ENCODE results near the gene SMIM44.
"Not testable (repeated sequence)": the region's sequence is repeated elsewhere in the genome, so short reads cannot be mapped to it uniquely, and the experiment has no call there.

Gene SMIM44

DNA sequence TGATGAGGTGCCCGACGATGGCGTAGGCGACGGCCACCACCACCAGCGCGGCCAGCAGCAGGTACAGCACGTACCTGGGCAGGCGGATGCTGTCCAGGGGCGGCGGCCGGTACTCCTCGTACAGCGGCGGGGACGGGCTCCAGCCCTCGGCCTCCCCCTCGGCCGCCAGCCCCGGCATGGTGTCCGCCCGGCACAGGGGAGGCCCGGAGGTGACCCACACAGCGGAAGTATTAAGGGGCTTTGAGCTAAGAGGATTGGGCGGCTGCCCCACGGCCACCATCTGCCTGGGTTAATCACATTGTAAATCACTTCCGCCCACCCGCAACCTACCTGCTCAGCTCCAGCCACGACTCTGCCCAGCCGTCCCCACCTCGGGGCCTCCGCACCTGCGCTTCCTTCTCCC, at the start of gene SMIM44:
TSS of gene SMIM44 (minus strand) at position 216 of the 403 bp plus-strand sequence. CDS start at position 178, 38 bp downstream.
- DNase-seq (ENCODE audit: low spot score) (no peak), ATAC-seq (ENCODE audit: low read depth) (peak; percentile 14; the same call in 1 of the 3 replicates)
- Histone ChIP-seq H3K27ac (ENCODE audit: poor library complexity, severe bottlenecking) (no peak within 1 kb of the TSS), H3K9me3 (ENCODE audit: severe bottlenecking) (no peaks in the 10 kb centered on the region), H3K27me3 (ENCODE audit: insufficient read depth, poor library complexity, severe bottlenecking) (peaks cover 17% of the 10 kb centered on the region), H3K4me1 (ENCODE audit: insufficient read depth, poor library complexity, severe bottlenecking) (no peaks in the 10 kb centered on the region), H3K4me3 (ENCODE audit: severe bottlenecking) (peak within 1 kb of the TSS; percentile 15), H3K36me3 (ENCODE audit: low read depth) (no peaks in the 10 kb centered on the region)
- TF ChIP-seq, protein P1, sequence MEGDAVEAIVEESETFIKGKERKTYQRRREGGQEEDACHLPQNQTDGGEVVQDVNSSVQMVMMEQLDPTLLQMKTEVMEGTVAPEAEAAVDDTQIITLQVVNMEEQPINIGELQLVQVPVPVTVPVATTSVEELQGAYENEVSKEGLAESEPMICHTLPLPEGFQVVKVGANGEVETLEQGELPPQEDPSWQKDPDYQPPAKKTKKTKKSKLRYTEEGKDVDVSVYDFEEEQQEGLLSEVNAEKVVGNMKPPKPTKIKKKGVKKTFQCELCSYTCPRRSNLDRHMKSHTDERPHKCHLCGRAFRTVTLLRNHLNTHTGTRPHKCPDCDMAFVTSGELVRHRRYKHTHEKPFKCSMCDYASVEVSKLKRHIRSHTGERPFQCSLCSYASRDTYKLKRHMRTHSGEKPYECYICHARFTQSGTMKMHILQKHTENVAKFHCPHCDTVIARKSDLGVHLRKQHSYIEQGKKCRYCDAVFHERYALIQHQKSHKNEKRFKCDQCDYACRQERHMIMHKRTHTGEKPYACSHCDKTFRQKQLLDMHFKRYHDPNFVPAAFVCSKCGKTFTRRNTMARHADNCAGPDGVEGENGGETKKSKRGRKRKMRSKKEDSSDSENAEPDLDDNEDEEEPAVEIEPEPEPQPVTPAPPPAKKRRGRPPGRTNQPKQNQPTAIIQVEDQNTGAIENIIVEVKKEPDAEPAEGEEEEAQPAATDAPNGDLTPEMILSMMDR (IDR thresholded peaks at IDR 0.05; ENCODE audit: poor library complexity, severe bottlenecking) = no peak

- Histone ChIP-seq H3K9me3 (ENCODE audit: severe bottlenecking) (no peaks in the 10 kb centered on the region), H3K4me3 (ENCODE audit: severe bottlenecking) (no peak overlapping the region), H3K36me3 (ENCODE audit: low read depth) (peaks cover 28% of the 10 kb centered on the region), H3K4me1 (ENCODE audit: insufficient read depth, poor library complexity, severe bottlenecking) (no peaks in the 10 kb centered on the region), H3K27me3 (ENCODE audit: insufficient read depth, poor library complexity, severe bottlenecking) (no peaks in the 10 kb centered on the region), H3K27ac (ENCODE audit: poor library complexity, severe bottlenecking) (no peak overlapping the region)
- ATAC-seq (ENCODE audit: low read depth) = no peak
- TF ChIP-seq, protein P1 (IDR thresholded peaks at IDR 0.05; ENCODE audit: poor library complexity, severe bottlenecking) = no peak
- no peak for DNase-seq (ENCODE audit: low spot score)
Observed at GRCh38 chr19:3533033-3533432, 49.8 kb upstream of the SMIM44 start.

DNA sequence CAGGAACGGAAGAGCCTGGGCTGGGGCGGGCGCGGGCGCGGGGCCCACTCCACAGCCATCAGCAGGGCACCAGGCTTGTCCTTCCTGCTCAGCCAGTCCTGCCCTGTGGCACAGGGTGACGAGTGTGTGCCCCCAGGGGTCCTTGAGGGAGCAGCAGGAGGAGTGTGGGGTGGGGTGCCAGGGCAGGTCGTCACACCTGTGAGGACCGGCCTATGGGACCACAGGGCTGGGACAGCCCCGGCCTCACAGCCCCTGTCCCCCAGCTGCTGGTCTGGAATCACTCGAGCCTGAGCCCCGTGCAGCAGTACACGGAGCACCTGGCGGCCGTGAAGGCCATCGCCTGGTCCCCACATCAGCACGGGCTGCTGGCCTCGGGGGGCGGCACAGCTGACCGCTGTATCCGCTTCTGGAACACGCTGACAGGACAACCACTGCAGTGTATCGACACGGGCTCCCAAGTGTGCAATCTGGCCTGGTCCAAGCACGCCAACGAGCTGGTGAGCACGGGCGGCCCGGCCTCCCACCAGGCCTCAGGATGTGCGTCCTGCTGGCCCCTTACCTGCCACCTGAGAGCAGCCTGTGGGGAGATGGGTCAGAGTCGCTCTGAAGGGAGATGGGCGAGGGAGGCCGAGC, 49.0 kb upstream of the SMIM44 start:
- peaks cover 33% of the 10 kb centered on the region for H3K36me3 ChIP-seq (ENCODE audit: low read depth)
- H3K4me3 ChIP-seq (ENCODE audit: severe bottlenecking) = no peak overlapping the region
- DNase-seq (ENCODE audit: low spot score) (no peak), ATAC-seq (ENCODE audit: low read depth) (no peak)
- TF ChIP-seq, protein P1 (IDR thresholded peaks at IDR 0.05; ENCODE audit: poor library complexity, severe bottlenecking) = no peak
- H3K4me1 ChIP-seq (ENCODE audit: insufficient read depth, poor library complexity, severe bottlenecking) = no peaks in the 10 kb centered on the region
- H3K27me3 ChIP-seq (ENCODE audit: insufficient read depth, poor library complexity, severe bottlenecking) = no peaks in the 10 kb centered on the region
- H3K9me3 ChIP-seq (ENCODE audit: severe bottlenecking) = no peaks in the 10 kb centered on the region
- H3K27ac ChIP-seq (ENCODE audit: poor library complexity, severe bottlenecking) = no peak overlapping the region

GRCh38 chr19:3531716-3532115, 48.5 kb upstream of the SMIM44 start:
- TF ChIP-seq, protein P1 (IDR thresholded peaks at IDR 0.05; ENCODE audit: poor library complexity, severe bottlenecking) = no peak
- Histone ChIP-seq H3K27me3 (ENCODE audit: insufficient read depth, poor library complexity, severe bottlenecking) (no peaks in the 10 kb centered on the region), H3K4me3 (ENCODE audit: severe bottlenecking) (no peak overlapping the region), H3K4me1 (ENCODE audit: insufficient read depth, poor library complexity, severe bottlenecking) (no peaks in the 10 kb centered on the region), H3K9me3 (ENCODE audit: severe bottlenecking) (no peaks in the 10 kb centered on the region), H3K27ac (ENCODE audit: poor library complexity, severe bottlenecking) (no peak overlapping the region), H3K36me3 (ENCODE audit: low read depth) (peaks cover 39% of the 10 kb centered on the region)
- ATAC-seq (ENCODE audit: low read depth) = no peak
- DNase-seq (ENCODE audit: low spot score) = no peak

GRCh38 chr19:3530389-3530788, 47.1 kb upstream of the SMIM44 start:
- Histone ChIP-seq H3K9me3 (ENCODE audit: severe bottlenecking) (no peaks in the 10 kb centered on the region), H3K27me3 (ENCODE audit: insufficient read depth, poor library complexity, severe bottlenecking) (no peaks in the 10 kb centered on the region), H3K4me3 (ENCODE audit: severe bottlenecking) (no peak overlapping the region), H3K27ac (ENCODE audit: poor library complexity, severe bottlenecking) (no peak overlapping the region), H3K36me3 (ENCODE audit: low read depth) (peaks cover 44% of the 10 kb centered on the region), H3K4me1 (ENCODE audit: insufficient read depth, poor library complexity, severe bottlenecking) (no peaks in the 10 kb centered on the region)
- no peak for ATAC-seq (ENCODE audit: low read depth)
- no peak for DNase-seq (ENCODE audit: low spot score)
- TF ChIP-seq, protein P1 (IDR thresholded peaks at IDR 0.05; ENCODE audit: poor library complexity, severe bottlenecking) = no peak

DNA sequence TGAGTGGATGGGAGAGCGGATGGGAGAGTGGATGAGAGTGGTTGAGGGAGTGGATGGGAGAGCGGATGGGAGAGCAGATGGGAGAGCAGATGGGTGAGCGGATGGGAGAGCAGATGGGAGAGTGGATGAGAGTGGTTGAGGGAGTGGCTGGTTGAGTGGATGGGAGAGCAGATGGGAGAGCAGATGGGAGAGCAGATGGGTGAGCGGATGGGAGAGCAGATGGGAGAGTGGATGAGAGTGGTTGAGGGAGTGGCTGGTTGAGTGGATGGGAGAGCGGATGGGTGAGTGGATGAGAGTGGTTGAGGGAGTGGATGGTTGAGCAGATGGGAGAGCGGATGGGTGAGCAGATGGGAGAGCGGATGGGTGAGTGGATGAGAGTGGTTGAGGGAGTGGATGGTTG, 46.1 kb upstream of the SMIM44 start:
- not testable (repeated sequence) for H3K4me3 ChIP-seq (ENCODE audit: severe bottlenecking); H3K27me3 ChIP-seq (ENCODE audit: insufficient read depth, poor library complexity, severe bottlenecking); ATAC-seq (ENCODE audit: low read depth); H3K9me3 ChIP-seq (ENCODE audit: severe bottlenecking); H3K4me1 ChIP-seq (ENCODE audit: insufficient read depth, poor library complexity, severe bottlenecking); DNase-seq (ENCODE audit: low spot score); H3K27ac ChIP-seq (ENCODE audit: poor library complexity, severe bottlenecking)
- peaks cover 46% of the 10 kb centered on the region for H3K36me3 ChIP-seq (ENCODE audit: low read depth)

Data from RWPE2 (cell line).